Activated CD8-positive, alpha-beta T cell treated with anti-CD3 and anti-CD28 coated beads, Interleukin-2, amount 10 ng/mL, durations not matched to agents 7 days and 5 days (primary cell): ENCODE results near the gene MGAT1. TPM values are rescaled to one million over a fixed set of nuclear protein-coding genes. Genes with fewer than 3 reads are reported as not detected.

Experiments used
- ATAC-seq: fragments of 150-1000 bp; cut with Tn5 transposase; one replicate; pipeline ENCODE4 v1.10.0; 2021; ENCODE audit warnings: moderate library complexity
- CTCF ChIA-PET: fragments of 350-600 bp; sonication (Branson Sonifier 250); formaldehyde crosslinking; loops from one replicate; lab custom pipeline; 2021; ENCODE audit warnings: antibody characterized with exemption; lab: Charles Lee
- POLR2A ChIA-PET: fragments of 350-600 bp; sonication (Branson Sonifier 250); formaldehyde crosslinking; loops from one replicate; lab custom pipeline; 2021; ENCODE audit warnings: antibody characterized with exemption; lab: Charles Lee
- DNase-seq: peaks from one replicate; pipeline ENCODE4 v3.0.0-alpha.2; 2020
- H3K27ac Mint-ChIP-seq: one replicate; pipeline ENCODE4 v1.8.0; 2021; ENCODE audit warnings: mild to moderate bottlenecking, mixed read lengths
- H3K27me3 Mint-ChIP-seq: one replicate; pipeline ENCODE4 v1.8.0; 2021; ENCODE audit warnings: low read depth, mixed read lengths
- H3K36me3 Mint-ChIP-seq: one replicate; pipeline ENCODE4 v1.8.0; 2021; ENCODE audit warnings: low read depth, mixed read lengths
- H3K4me1 Mint-ChIP-seq: one replicate; pipeline ENCODE4 v1.8.0; 2021; ENCODE audit warnings: low read depth, mixed read lengths
- H3K4me3 Mint-ChIP-seq: one replicate; pipeline ENCODE4 v1.8.0; 2021; ENCODE audit warnings: mild to moderate bottlenecking, mixed read lengths
- H3K9me3 Mint-ChIP-seq: one replicate; pipeline ENCODE4 v1.8.0; 2022; ENCODE audit warnings: mixed read lengths; ENCODE audit not compliant: insufficient read depth
- total RNA-seq, 2 experiments: library from RNA; stranded (reverse); gene quantifications; one replicate each; pipeline ENCODE4 v1.2.3, GENCODE V29; 2021

The MGAT1 gene
- total RNA-seq, 2 experiments from 2014 or later, result 154 to 161 TPM

DNA sequence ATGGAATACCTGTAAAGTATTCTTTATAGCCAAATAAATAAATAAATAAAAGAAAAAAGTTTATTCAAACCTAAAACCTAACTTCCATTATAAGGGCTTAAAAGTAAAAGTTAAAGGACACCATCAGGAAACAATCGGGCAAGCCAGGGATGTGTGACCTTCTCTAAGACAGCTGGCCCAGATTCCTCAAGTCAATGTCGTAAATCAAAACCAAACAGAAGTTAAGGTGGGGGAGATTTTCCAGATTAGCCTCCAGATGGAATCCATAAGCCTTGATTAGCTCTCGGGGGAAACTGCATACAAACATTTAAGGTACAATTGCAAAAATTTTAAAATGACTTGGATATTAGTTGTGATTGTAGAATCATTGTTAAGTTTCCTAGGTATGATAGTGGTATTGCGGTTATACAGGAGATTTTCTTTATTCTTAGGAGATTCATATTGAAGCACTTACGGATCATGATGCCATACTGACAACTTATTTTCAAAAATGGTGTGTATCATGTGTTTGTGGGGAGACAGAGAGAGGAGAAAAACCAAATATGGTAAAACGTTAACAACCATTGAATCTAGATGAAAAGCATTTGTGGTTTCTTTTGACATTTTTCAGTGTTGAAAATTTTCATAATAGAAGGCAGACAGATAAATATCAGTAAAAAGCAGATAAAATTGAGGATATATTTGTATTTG is 21.5 kb upstream of the MGAT1 start:
- Mint-ChIP-seq H3K9me3 (no peaks in the 10 kb centered on the region), H3K27ac (no peak overlapping the region), H3K27me3 (no peaks in the 10 kb centered on the region), H3K36me3 (peaks cover 10% of the 10 kb centered on the region), H3K4me3 (no peak overlapping the region), H3K4me1 (peaks cover 8% of the 10 kb centered on the region)
- ChIA-PET POLR2A (interaction anchor here (1.0 to 1.2 kb wide), 2 partner anchors 9 to 14 kb away, joined by 3 to 4 read pairs; no protein-coding TSS in a partner anchor), CTCF (interaction anchor here (0.9 to 1.6 kb wide), 3 partner anchors 11 to 40 kb away, joined by 3 to 4 read pairs (median 3); no protein-coding TSS in a partner anchor)
- no peak for ATAC-seq
- DNase-seq, result no peak

DNA sequence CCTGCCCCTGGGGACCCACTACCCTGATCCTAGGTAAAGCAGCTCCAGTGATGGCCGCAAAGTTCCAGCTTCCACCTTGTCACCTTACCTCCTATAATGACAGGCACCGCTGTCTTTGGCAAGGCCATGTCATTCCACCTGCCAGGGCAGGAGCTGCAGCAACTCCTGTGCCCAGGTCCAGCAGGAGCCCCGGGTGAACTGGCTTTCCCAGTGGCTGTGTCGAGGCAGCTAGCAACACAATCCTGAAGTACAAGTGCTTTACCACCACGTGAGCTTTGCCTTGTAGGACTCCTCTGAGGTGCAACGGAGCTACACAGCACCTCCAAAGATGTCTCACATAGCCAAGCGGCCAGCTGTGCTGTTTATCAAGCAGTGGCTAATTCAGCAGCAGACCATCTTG is 20.7 kb upstream of the MGAT1 start:
- no peak for ATAC-seq
- H3K36me3 Mint-ChIP-seq, result peaks cover 5% of the 10 kb centered on the region
- no peak for DNase-seq
- ChIA-PET CTCF (no interaction called here), POLR2A (no interaction called here)
- H3K27me3 Mint-ChIP-seq, result no peaks in the 10 kb centered on the region
- peaks cover 10% of the 10 kb centered on the region for H3K4me1 Mint-ChIP-seq
- H3K27ac Mint-ChIP-seq, result no peak overlapping the region
- H3K4me3 Mint-ChIP-seq, result no peak overlapping the region
- no peaks in the 10 kb centered on the region for H3K9me3 Mint-ChIP-seq

DNA sequence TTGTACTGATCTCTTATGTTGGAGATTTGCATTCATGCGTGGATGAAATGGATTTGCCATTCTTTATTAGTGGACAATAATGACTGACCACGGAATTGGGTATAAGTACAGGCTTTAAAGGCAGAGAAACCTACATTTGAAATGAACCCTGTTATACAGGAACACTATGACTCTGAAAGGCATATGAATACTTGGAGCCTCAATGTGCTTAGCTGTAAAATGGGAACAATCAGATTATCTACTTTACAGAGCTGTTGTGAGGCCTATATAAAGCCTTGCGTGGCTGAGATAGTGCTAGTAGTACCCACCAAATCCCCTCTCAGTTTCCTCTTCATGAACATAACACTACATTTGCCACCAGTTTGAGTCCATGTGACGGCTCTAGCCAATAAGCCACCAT is 18.9 kb upstream of the MGAT1 start:
- DNase-seq (no peak), ATAC-seq (no peak)
- ChIA-PET CTCF (interaction anchor here (0.8 to 1.6 kb wide), 3 partner anchors 9 to 23 kb away, joined by 3 to 14 read pairs (median 6); no protein-coding TSS in a partner anchor), POLR2A (interaction anchor here (1.7 kb wide), 1 partner anchor 9 kb away, joined by 11 read pairs; no protein-coding TSS in a partner anchor)
- Mint-ChIP-seq H3K27me3 (no peaks in the 10 kb centered on the region), H3K4me1 (peaks cover 21% of the 10 kb centered on the region), H3K27ac (no peak overlapping the region), H3K9me3 (no peaks in the 10 kb centered on the region), H3K36me3 (no peaks in the 10 kb centered on the region), H3K4me3 (no peak overlapping the region)

DNA sequence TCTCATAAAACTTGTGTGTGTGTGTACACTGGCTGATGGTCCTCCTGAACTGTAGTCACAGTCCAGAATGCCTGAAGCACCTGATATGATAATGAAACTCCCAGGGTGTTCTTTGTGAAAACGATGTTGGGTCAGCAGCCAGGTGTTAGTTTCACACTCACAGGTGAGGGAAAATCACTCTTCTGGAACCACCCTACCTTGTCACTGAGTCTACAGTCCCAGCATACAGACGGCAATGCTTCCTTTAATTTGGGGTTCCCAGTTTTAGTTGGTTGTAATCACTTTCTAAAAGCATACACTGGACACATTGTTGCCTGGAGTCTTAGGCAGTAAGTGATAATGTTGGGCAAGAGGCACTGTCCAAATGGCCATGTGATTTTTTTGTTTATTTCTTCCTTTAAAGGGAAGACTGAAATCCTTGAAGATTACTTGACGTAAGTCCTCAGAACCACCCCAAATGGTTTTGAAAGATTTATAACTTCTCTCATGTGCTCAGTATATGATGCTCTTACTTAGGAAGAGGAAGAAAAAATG is 18.2 kb upstream of the MGAT1 start:
- peaks cover 24% of the 10 kb centered on the region for H3K4me1 Mint-ChIP-seq
- POLR2A ChIA-PET, result interaction anchor here (1.7 kb wide), 1 partner anchor 10 kb away, joined by 11 read pairs; no protein-coding TSS in a partner anchor
- H3K4me3 Mint-ChIP-seq, result no peak overlapping the region
- DNase-seq, result no peak
- ATAC-seq, result no peak
- no peaks in the 10 kb centered on the region for H3K36me3 Mint-ChIP-seq
- H3K9me3 Mint-ChIP-seq, result no peaks in the 10 kb centered on the region
- no peak overlapping the region for H3K27ac Mint-ChIP-seq
- no peaks in the 10 kb centered on the region for H3K27me3 Mint-ChIP-seq
- CTCF ChIA-PET, result interaction anchor here (0.8 to 1.6 kb wide), 3 partner anchors 9 to 22 kb away, joined by 3 to 14 read pairs (median 6); no protein-coding TSS in a partner anchor

DNA sequence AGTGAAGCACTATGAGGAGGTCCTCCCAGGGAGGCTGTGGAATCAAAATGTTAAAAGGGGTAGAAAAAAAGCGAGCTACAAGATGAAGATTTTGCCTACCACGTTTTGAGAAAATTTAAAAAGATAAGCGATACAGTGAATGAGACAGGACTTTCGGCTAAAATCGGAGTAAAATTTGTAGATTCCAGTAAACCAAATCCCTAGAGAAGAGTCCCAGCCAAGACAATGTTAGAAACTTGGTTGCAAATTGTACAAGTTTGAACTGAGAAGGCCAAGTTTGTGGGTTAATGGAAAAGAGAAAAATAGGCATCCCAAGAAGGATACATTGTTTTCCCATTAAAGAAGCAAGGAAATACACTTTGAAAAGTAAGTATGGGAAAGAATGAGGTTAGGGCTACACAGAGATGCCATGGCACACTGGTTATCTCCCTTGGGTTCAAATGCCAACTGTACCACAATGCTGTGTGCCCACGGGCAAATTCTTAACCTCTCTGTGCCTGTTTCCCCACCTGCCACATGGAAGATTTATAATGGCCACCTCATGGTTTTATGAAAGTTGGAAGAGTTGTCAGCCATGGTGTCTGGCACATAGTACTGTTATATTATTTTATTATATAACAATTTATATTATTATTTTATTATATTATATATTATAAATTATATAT is 16.2 kb upstream of the MGAT1 start:
- Mint-ChIP-seq H3K4me1 (peaks cover 25% of the 10 kb centered on the region), H3K9me3 (no peaks in the 10 kb centered on the region), H3K4me3 (no peak overlapping the region), H3K27ac (no peak overlapping the region), H3K27me3 (no peaks in the 10 kb centered on the region), H3K36me3 (no peaks in the 10 kb centered on the region)
- no peak for ATAC-seq
- no peak for DNase-seq
- ChIA-PET POLR2A (interaction anchor here (3.5 kb wide), 1 partner anchor 12 kb away, joined by 25 read pairs; no protein-coding TSS in a partner anchor), CTCF (interaction anchor here (1.5 kb wide), 1 partner anchor 11 kb away, joined by 7 read pairs; no protein-coding TSS in a partner anchor)

DNA sequence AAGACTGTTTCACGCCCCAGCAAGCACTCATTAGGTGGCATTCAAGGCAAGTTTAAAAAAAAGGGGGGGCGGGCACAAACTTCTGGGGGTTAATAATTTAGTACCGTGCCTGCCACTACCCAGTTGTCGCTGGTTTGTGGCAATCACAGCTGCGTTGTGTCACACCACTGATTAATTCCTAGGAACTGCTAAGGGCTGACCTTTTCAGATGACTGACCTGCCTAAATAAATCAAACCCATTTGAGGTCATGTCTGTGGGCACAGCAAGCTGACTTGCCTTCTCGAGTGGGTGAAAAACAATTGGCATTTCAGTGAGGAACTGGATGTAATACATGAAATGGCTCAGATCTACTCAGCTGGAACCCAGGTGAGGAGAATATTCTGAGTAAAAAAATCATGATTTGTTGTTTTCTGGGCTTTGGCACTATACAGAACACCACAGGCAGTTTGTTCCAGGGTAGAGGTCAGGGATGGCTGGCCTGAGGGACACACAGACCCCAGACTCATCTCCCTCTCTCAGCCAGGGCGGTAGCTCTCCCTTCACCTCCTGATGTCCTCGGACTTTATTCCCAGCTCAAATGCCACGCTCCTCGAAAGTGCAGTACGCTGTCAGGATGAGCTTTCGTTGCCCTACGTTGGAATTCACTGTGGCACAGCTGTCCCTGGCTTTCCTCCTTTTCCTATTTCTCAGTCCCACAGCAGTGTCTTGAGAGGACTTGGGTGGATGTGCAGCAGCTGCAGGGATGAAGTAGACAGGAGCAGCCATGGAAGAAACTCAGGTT is 15.5 kb upstream of the MGAT1 start:
- CTCF ChIA-PET, result interaction anchor here (0.9 to 1.5 kb wide), 3 partner anchors 12 to 51 kb away, joined by 3 to 7 read pairs (median 5); no protein-coding TSS in a partner anchor
- no peak overlapping the region for H3K4me3 Mint-ChIP-seq
- H3K4me1 Mint-ChIP-seq, result peaks cover 31% of the 10 kb centered on the region
- H3K27me3 Mint-ChIP-seq, result no peaks in the 10 kb centered on the region
- no peaks in the 10 kb centered on the region for H3K9me3 Mint-ChIP-seq
- ATAC-seq (no peak), DNase-seq (no peak)
- no peak overlapping the region for H3K27ac Mint-ChIP-seq
- H3K36me3 Mint-ChIP-seq, result no peaks in the 10 kb centered on the region
- POLR2A ChIA-PET, result interaction anchor here (3.5 kb wide), 1 partner anchor 13 kb away, joined by 25 read pairs; no protein-coding TSS in a partner anchor

DNA sequence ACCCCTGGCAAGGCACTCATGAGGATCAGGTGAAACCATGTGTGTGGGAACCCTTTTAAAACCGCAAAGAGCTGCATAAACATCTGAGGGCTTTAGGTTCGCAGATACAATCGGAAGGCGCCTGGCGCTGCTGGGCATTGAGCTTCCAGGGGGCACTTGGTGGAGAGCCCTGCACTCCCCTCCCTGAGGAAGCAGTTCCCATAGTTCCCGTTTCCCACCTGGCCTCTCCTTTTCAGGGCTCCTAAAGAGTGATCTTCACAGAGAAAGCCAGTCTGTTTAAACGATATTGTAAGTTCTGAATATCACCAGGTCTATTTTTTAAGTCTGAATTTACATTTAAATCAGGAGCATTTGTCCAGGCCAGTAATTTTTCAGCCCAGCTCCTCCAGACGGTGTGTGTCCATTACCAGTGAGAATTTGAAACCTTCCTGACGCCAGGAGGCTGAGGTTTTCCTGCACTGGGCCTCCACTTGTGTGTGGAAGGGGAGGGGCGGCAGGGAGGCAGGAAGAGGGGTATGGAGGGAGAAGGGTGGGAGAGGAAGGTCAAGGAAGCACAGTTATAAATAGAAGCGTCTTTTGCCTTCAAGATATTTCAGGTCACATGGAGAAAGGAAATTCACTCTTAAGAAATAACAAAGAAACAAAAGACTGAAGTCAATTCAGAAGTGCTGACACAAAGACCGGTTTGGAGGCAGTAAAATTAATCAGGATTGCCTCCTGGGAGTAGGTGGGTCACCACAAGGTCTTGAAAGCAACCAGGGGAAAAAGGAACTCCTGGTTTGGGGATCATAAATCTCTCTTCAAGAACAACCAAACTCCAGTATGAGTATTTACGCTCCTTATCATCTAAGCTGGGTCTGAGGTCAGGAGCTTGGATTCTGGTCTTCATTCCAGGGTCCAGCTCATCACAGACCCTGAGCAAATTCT is 14.3 kb upstream of the MGAT1 start:
- H3K27ac Mint-ChIP-seq, result no peak overlapping the region
- DNase-seq, result no peak
- ChIA-PET POLR2A (interaction anchor here (0.6 to 3.5 kb wide), 5 partner anchors 13 to 445 kb away, joined by 3 to 25 read pairs (median 3); partner anchors contain the start of gene MGAT1), CTCF (interaction anchor here (0.9 to 2.3 kb wide), 7 partner anchors 9 to 52 kb away, joined by 3 to 13 read pairs (median 3); no protein-coding TSS in a partner anchor)
- no peaks in the 10 kb centered on the region for H3K27me3 Mint-ChIP-seq
- H3K4me1 Mint-ChIP-seq, result peaks cover 40% of the 10 kb centered on the region
- peak; percentile 77 for ATAC-seq
- H3K9me3 Mint-ChIP-seq, result no peaks in the 10 kb centered on the region
- H3K36me3 Mint-ChIP-seq, result no peaks in the 10 kb centered on the region
- H3K4me3 Mint-ChIP-seq, result no peak overlapping the region

DNA sequence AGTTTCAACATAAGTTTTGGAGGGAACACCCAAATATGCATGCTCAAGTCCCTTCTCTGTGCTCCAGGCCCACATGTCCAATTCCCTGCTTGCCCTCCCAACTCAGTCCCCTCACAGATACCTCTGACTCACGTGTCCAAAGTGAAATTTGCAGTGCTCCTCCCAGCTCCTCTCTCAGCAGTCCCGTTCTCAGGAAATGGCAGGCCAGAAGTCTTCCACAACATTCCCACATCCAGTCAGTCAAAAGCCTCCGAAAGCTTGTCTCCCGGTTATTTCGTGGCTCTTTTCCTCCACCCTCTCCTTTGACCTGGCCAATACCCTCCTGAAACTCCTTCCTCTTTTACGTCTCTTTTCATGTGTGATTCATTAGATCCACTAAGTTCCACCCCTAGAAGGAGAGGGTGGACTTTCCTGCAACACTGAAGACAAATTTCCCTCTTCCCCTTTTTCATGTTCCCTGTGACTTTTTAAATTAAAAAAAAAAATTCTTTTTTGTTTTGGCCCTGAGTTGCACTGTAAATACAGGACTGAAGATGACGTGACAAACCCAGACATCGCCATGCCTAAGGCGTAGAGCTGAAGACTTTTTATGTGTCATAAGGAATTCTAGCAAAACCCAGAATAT is 12.8 kb upstream of the MGAT1 start:
- H3K9me3 Mint-ChIP-seq, result no peaks in the 10 kb centered on the region
- H3K36me3 Mint-ChIP-seq, result no peaks in the 10 kb centered on the region
- POLR2A ChIA-PET, result interaction anchor here (1.3 to 14.7 kb wide), 5 partner anchors 9 to 15 kb away, joined by 3 to 244 read pairs (median 6); no protein-coding TSS in a partner anchor
- peaks cover 47% of the 10 kb centered on the region for H3K4me1 Mint-ChIP-seq
- DNase-seq, result no peak
- no peaks in the 10 kb centered on the region for H3K27me3 Mint-ChIP-seq
- CTCF ChIA-PET, result interaction anchor here (2.3 kb wide), 1 partner anchor 15 kb away, joined by 13 read pairs; no protein-coding TSS in a partner anchor
- no peak overlapping the region for H3K4me3 Mint-ChIP-seq
- no peak for ATAC-seq
- no peak overlapping the region for H3K27ac Mint-ChIP-seq

DNA sequence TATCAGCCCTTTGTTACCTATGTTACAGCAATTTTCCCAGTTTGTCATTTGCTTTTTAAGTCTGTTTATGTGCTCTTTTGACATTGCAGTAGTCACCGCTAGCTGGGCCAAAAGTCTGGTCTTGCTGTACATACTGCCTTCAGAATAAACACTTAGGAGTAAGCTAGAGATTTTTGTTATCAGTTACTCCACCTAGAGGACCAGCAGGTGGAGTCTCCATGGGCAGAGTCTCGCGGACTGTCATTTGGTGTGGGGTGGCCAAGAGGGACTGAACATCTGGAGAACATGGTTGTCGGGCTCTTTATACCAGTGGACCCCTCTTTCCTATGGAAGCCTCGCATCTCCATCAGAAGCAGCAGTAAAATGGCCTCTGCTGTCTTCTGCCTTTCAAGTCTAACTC is 10.8 kb upstream of the MGAT1 start:
- no peaks in the 10 kb centered on the region for H3K9me3 Mint-ChIP-seq
- H3K4me3 Mint-ChIP-seq, result no peak overlapping the region
- H3K27me3 Mint-ChIP-seq, result no peaks in the 10 kb centered on the region
- POLR2A ChIA-PET, result interaction anchor here (14.7 kb wide), 1 partner anchor 17 kb away, joined by 244 read pairs; no protein-coding TSS in a partner anchor
- CTCF ChIA-PET, result interaction anchor here (1.0 to 3.5 kb wide), 10 partner anchors 8 to 47 kb away, joined by 4 to 32 read pairs (median 6); no protein-coding TSS in a partner anchor
- peaks cover 54% of the 10 kb centered on the region for H3K4me1 Mint-ChIP-seq
- ATAC-seq (no peak), DNase-seq (no peak)
- H3K36me3 Mint-ChIP-seq, result peaks cover 5% of the 10 kb centered on the region
- H3K27ac Mint-ChIP-seq, result no peak overlapping the region
